HepG2 (cell line): ENCODE data around the gene NEU4. TPM values are rescaled to one million over a fixed set of nuclear protein-coding genes. Genes with fewer than 3 reads are reported as not detected.

ENCODE experiments used
- CHD2 ChIP-seq: IDR thresholded peaks from 2 replicates; pipeline ENCODE4 v1.6.1; 2011; ENCODE audit warnings: low read depth, low read length, improper control_type of control experiment
- GZF1 ChIP-seq: sonication (generic); formaldehyde crosslinking; IDR thresholded peaks from 2 replicates; pipeline ENCODE4 v1.5.1; 2020; ENCODE audit warnings: mild to moderate bottlenecking, missing genetic modification reagents
- HMG20B ChIP-seq: conservative IDR thresholded peaks from 2 replicates; pipeline ENCODE4 v1.6.1; 2016; ENCODE audit warnings: missing genetic modification reagents, missing compliant biosample characterization
- HNF4A ChIP-seq: sonication (generic); formaldehyde crosslinking; IDR thresholded peaks from 2 replicates; pipeline ENCODE4 v1.4.0; 2020; ENCODE audit warnings: missing genetic modification reagents
- KAT2B ChIP-seq: fragments of 150-350 bp; IDR thresholded peaks from 2 replicates; pipeline ENCODE4 v1.6.1; 2014; ENCODE audit warnings: low read depth, low read length, borderline replicate concordance
- NFIB ChIP-seq: sonication (generic); formaldehyde crosslinking; IDR thresholded peaks from 2 replicates; pipeline ENCODE4 v1.9.0; 2021; ENCODE audit warnings: missing genetic modification reagents, mild to moderate bottlenecking, borderline replicate concordance
- SSRP1 ChIP-seq: IDR thresholded peaks from 2 replicates; pipeline ENCODE4 v1.6.1; 2016; ENCODE audit warnings: control low read depth
- ZFYVE20 ChIP-seq: sonication (generic); formaldehyde crosslinking; IDR thresholded peaks from 2 replicates; pipeline ENCODE4 v1.8.0; 2023; ENCODE audit warnings: low read depth, mild to moderate bottlenecking, moderate library complexity, missing genetic modification reagents, borderline replicate concordance
- ZNF10 ChIP-seq: sonication (generic); formaldehyde crosslinking; IDR thresholded peaks from 2 replicates; pipeline ENCODE4 v1.4.0; 2020; ENCODE audit warnings: mild to moderate bottlenecking, low read depth, missing genetic modification reagents, borderline replicate concordance
- ZNF17 ChIP-seq: sonication (generic); formaldehyde crosslinking; IDR thresholded peaks from 2 replicates; pipeline ENCODE4 v1.5.0; 2020; ENCODE audit warnings: mild to moderate bottlenecking, missing genetic modification reagents
- ZNF337 ChIP-seq: sonication (generic); formaldehyde crosslinking; IDR thresholded peaks from 2 replicates; pipeline ENCODE4 v1.5.1; 2020; ENCODE audit warnings: missing genetic modification reagents, low read depth, mild to moderate bottlenecking, borderline replicate concordance
- ZNF382 ChIP-seq: sonication (generic); formaldehyde crosslinking; IDR thresholded peaks from 2 replicates; pipeline ENCODE4 v1.5.0; 2020; ENCODE audit warnings: missing genetic modification reagents, mild to moderate bottlenecking, borderline replicate concordance
- ZNF562 ChIP-seq: sonication (generic); formaldehyde crosslinking; IDR thresholded peaks from 2 replicates; pipeline ENCODE4 v1.8.0; 2022; ENCODE audit warnings: missing genetic modification reagents, borderline replicate concordance
- ZNF776 ChIP-seq: sonication (generic); formaldehyde crosslinking; IDR thresholded peaks from 2 replicates; pipeline ENCODE4 v1.4.0; 2020; ENCODE audit warnings: mild to moderate bottlenecking, missing genetic modification reagents
- ZZZ3 ChIP-seq: sonication (generic); formaldehyde crosslinking; IDR thresholded peaks from 2 replicates; pipeline ENCODE4 v1.4.0; 2020; ENCODE audit warnings: missing genetic modification reagents, mild to moderate bottlenecking, borderline replicate concordance
- polyA plus RNA-seq, 8 experiments: library from polyadenylated mRNA; depleted of rRNA in 3 of 8; stranded (reverse) in 7 of 8; unstranded in 1 of 8; fragments of >200 nt; fragmentation: Illumina TruSeq in 4 of 8; extraction: Trizol in 4 of 8; gene quantifications; 2 replicates each; pipeline versions ENCODE4 v1.2.1 to v1.2.3, GENCODE V29; 2011 to 2016; ENCODE audit warnings: low read depth in 4 of 8, missing spikeins in 1 of 8, mixed read lengths in 1 of 8; ENCODE audit not compliant: insufficient read depth in 1 of 8
- total RNA-seq, 5 experiments: library from RNA; depleted of rRNA; stranded (reverse); fragments of >200 nt; fragmentation: Illumina TruSeq; extraction: Trizol; gene quantifications; 2 replicates each; pipeline ENCODE4 v1.2.3, GENCODE V29; 2016; ENCODE audit warnings: low read depth in 1 of 5
- TF ChIP-seq, protein P1 (sequence below): sonication (generic); formaldehyde crosslinking; IDR thresholded peaks from 2 replicates; pipeline ENCODE4 v1.4.0; 2020; ENCODE audit warnings: missing genetic modification reagents
- TF ChIP-seq, protein P2 (sequence below): sonication (generic); formaldehyde crosslinking; IDR thresholded peaks from 2 replicates; pipeline ENCODE4 v1.4.0; 2020; ENCODE audit warnings: missing genetic modification reagents, borderline replicate concordance
- TF ChIP-seq, protein P3 (sequence below): sonication (generic); formaldehyde crosslinking; IDR thresholded peaks from 2 replicates; pipeline ENCODE4 v1.8.1; 2023; ENCODE audit warnings: mild to moderate bottlenecking, inconsistent platforms, moderate library complexity, missing genetic modification reagents, borderline replicate concordance
- TF ChIP-seq, protein P4 (sequence below): sonication (generic); formaldehyde crosslinking; IDR thresholded peaks from 2 replicates; pipeline ENCODE4 v1.9.0; 2021; ENCODE audit warnings: missing genetic modification reagents, borderline replicate concordance

NEU4 gene
- total and polyA plus RNA-seq, 2 of the 13 experiments (the other 11 are each of a cell fraction or from before 2014, with no cell fraction given), result 53.5 to 107 TPM

DNA sequence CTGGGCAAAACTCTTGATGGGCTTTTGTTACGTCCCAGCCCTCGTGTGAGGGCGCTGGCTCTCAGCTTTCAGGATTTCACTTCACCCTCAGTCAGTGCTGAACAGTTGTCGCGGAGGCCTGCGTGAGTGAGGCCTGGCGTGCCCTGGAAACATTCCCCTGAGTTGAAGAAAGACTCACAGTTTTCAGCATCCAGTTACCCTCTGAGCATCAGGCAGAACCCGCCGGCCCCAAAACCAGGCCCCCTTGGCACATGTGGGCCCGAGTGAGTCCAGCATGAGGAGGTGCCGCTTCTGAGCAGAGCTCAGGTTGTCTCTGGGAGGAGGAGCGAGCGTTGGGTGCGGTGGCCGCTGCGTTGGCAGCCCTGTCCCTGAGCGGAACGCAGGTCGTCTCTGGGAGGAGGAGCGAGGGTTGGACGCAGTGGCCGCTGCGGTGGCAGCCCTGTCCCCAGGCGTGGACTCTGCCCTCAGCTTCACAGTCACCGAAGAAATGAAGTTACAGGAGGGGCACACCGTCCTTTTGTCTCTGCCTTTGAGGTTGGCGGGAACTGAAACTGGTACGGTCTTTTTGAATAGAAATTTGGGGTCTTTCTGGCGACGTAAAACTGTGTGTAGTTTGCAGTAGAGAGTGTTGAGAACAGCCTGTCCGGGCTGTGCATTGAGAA, at the start of gene NEU4 (continued):
- no peak for TF ChIP-seq KAT2B
- no peak for TF ChIP-seq ZNF17
- no peak for TF ChIP-seq CHD2
- TF ChIP-seq ZNF562 (CRISPR knock-in tag), result no peak
- TF ChIP-seq SSRP1 (CRISPR knock-in tag), result no peak; the same call in 1 of the 2 replicates
- TF ChIP-seq, protein P1, sequence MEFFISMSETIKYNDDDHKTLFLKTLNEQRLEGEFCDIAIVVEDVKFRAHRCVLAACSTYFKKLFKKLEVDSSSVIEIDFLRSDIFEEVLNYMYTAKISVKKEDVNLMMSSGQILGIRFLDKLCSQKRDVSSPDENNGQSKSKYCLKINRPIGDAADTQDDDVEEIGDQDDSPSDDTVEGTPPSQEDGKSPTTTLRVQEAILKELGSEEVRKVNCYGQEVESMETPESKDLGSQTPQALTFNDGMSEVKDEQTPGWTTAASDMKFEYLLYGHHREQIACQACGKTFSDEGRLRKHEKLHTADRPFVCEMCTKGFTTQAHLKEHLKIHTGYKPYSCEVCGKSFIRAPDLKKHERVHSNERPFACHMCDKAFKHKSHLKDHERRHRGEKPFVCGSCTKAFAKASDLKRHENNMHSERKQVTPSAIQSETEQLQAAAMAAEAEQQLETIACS (CRISPR knock-in tag), result no peak; the same call in none of the 2 replicates
- no peak for TF ChIP-seq ZZZ3 (CRISPR knock-in tag)
- no peak for TF ChIP-seq ZNF382
- TF ChIP-seq, protein P2, sequence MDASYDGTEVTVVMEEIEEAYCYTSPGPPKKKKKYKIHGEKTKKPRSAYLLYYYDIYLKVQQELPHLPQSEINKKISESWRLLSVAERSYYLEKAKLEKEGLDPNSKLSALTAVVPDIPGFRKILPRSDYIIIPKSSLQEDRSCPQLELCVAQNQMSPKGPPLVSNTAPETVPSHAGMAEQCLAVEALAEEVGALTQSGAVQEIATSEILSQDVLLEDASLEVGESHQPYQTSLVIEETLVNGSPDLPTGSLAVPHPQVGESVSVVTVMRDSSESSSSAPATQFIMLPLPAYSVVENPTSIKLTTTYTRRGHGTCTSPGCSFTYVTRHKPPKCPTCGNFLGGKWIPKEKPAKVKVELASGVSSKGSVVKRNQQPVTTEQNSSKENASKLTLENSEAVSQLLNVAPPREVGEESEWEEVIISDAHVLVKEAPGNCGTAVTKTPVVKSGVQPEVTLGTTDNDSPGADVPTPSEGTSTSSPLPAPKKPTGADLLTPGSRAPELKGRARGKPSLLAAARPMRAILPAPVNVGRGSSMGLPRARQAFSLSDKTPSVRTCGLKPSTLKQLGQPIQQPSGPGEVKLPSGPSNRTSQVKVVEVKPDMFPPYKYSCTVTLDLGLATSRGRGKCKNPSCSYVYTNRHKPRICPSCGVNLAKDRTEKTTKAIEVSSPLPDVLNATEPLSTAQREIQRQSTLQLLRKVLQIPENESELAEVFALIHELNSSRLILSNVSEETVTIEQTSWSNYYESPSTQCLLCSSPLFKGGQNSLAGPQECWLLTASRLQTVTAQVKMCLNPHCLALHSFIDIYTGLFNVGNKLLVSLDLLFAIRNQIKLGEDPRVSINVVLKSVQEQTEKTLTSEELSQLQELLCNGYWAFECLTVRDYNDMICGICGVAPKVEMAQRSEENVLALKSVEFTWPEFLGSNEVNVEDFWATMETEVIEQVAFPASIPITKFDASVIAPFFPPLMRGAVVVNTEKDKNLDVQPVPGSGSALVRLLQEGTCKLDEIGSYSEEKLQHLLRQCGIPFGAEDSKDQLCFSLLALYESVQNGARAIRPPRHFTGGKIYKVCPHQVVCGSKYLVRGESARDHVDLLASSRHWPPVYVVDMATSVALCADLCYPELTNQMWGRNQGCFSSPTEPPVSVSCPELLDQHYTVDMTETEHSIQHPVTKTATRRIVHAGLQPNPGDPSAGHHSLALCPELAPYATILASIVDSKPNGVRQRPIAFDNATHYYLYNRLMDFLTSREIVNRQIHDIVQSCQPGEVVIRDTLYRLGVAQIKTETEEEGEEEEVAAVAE (CRISPR knock-in tag), result peak; percentile 19; the same call in 1 of the 2 replicates
- 0 out of 2 replicates have a peak, but pooled peaks have one; percentile 85 for TF ChIP-seq GZF1 (CRISPR knock-in tag)
- 0 out of 2 replicates have a peak, but pooled peaks have one; percentile 24 for TF ChIP-seq HMG20B (CRISPR knock-in tag)
- TF ChIP-seq ZNF10 (CRISPR knock-in tag), result no peak
- TF ChIP-seq, protein P3, sequence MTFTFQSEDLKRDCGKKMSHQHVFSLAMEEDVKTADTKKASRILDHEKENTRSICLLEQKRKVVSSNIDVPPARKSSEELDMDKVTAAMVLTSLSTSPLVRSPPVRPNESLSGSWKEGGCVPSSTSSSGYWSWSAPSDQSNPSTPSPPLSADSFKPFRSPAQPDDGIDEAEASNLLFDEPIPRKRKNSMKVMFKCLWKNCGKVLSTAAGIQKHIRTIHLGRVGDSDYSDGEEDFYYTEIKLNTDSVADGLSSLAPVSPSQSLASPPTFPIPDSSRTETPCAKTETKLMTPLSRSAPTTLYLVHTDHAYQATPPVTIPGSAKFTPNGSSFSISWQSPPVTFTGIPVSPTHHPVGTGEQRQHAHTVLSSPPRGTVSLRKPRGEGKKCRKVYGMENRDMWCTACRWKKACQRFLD (CRISPR knock-in tag), result peak; percentile 81; the same call in 1 of the 2 replicates
- TF ChIP-seq ZNF337 (CRISPR knock-in tag), result peak; percentile 64; the same call in 1 of the 2 replicates
- TF ChIP-seq, protein P4, sequence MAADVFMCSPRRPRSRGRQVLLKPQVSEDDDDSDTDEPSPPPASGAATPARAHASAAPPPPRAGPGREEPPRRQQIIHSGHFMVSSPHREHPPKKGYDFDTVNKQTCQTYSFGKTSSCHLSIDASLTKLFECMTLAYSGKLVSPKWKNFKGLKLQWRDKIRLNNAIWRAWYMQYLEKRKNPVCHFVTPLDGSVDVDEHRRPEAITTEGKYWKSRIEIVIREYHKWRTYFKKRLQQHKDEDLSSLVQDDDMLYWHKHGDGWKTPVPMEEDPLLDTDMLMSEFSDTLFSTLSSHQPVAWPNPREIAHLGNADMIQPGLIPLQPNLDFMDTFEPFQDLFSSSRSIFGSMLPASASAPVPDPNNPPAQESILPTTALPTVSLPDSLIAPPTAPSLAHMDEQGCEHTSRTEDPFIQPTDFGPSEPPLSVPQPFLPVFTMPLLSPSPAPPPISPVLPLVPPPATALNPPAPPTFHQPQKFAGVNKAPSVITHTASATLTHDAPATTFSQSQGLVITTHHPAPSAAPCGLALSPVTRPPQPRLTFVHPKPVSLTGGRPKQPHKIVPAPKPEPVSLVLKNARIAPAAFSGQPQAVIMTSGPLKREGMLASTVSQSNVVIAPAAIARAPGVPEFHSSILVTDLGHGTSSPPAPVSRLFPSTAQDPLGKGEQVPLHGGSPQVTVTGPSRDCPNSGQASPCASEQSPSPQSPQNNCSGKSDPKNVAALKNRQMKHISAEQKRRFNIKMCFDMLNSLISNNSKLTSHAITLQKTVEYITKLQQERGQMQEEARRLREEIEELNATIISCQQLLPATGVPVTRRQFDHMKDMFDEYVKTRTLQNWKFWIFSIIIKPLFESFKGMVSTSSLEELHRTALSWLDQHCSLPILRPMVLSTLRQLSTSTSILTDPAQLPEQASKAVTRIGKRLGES (CRISPR knock-in tag), result peak; percentile 88
- TF ChIP-seq ZFYVE20 (CRISPR knock-in tag), result no peak
- TF ChIP-seq ZNF776 (CRISPR knock-in tag), result peak; percentile 68; the same call in 1 of the 2 replicates
- TF ChIP-seq HNF4A (CRISPR knock-in tag), result peak; percentile 97
- TF ChIP-seq NFIB (CRISPR knock-in tag), result no peak
